Measurements from ENCODE around the gene PIPOX.

Gene PIPOX

GRCh38 chr17:29078183-29079045 lies 35.5 kb downstream of the PIPOX start:
- H3K79me2 ChIP-seq (ENCODE audit: low read length), result no peaks in the 10 kb centered on the region
- H2AFZ ChIP-seq (ENCODE audit: low read length), result no peak overlapping the region
- H3K27ac ChIP-seq (ENCODE audit: low read length), result no peak overlapping the region
- no peaks in the 10 kb centered on the region for H3K9me2 ChIP-seq (replicated peaks; ENCODE audit: insufficient read depth, low read length)
- TF ChIP-seq EZH2phosphoT487 (IDR thresholded peaks at IDR 0.05; ENCODE audit: low read length), result no peak
- TF ChIP-seq CTCF (IDR thresholded peaks at IDR 0.05; ENCODE audit: low read length), result no peak
- no peaks in the 10 kb centered on the region for H4K20me1 ChIP-seq (ENCODE audit: insufficient read depth, low read length)
- H3F3A ChIP-seq (ENCODE audit: insufficient read depth, low read length), result no peaks in the 10 kb centered on the region
- no peak overlapping the region for H3K9ac ChIP-seq (ENCODE audit: low read length)
- H3K27me3 ChIP-seq (replicated peaks; ENCODE audit: insufficient read depth, low read length), result no peaks in the 10 kb centered on the region
- H3K9me3 ChIP-seq (replicated peaks; ENCODE audit: insufficient read depth, low read length), result no peaks in the 10 kb centered on the region
- H3K4me2 ChIP-seq (ENCODE audit: low read depth, low read length), result no peak overlapping the region
- H3K36me3 ChIP-seq (replicated peaks; ENCODE audit: insufficient read depth, low read length), result no peaks in the 10 kb centered on the region
- H3K4me3 ChIP-seq (ENCODE audit: low read length), result no peak overlapping the region
- H3K4me1 ChIP-seq (ENCODE audit: low read length), result no peaks in the 10 kb centered on the region
- DNase-seq, result no peak

DNA sequence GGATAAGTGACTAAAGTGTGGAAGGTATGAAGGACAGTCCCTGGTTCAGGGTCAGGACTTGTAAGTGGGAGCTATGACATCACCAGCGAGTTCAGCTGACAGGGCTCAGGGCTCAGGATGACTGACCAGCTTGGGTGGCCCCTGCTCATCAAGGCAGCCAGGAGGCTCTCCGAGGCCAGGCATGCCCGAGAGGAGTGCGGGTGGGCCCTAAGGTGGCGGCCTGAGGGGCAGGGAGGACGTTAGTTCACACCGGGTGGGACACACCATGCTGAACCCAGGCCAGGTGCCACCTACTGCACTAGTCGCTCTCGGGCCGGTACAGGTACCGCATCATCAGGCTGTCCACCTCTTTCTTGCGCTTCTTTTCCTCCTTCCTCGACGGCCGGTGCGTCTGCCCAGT lies 36.5 kb downstream of the PIPOX start:
- no peak for DNase-seq
- no peak for TF ChIP-seq EZH2 (optimal IDR thresholded peaks at IDR 0.05; ENCODE audit: low read depth, low read length)
- no peak for TF ChIP-seq EZH2phosphoT487 (IDR thresholded peaks at IDR 0.05; ENCODE audit: low read length)
- no peak for TF ChIP-seq CTCF (IDR thresholded peaks at IDR 0.05; ENCODE audit: low read length)
- Histone ChIP-seq H3K27ac (ENCODE audit: low read length) (no peak overlapping the region), H3K9ac (ENCODE audit: low read length) (no peak overlapping the region), H3K79me2 (ENCODE audit: low read length) (no peaks in the 10 kb centered on the region), H3K9me3 (replicated peaks; ENCODE audit: insufficient read depth, low read length) (no peaks in the 10 kb centered on the region), H3K4me3 (ENCODE audit: low read length) (no peak overlapping the region), H4K20me1 (ENCODE audit: insufficient read depth, low read length) (no peaks in the 10 kb centered on the region), H3K4me1 (ENCODE audit: low read length) (no peaks in the 10 kb centered on the region), H2AFZ (ENCODE audit: low read length) (no peak overlapping the region), H3K4me2 (ENCODE audit: low read depth, low read length) (no peak overlapping the region), H3K9me2 (replicated peaks; ENCODE audit: insufficient read depth, low read length) (no peaks in the 10 kb centered on the region), H3K36me3 (replicated peaks; ENCODE audit: insufficient read depth, low read length) (no peaks in the 10 kb centered on the region), H3F3A (ENCODE audit: insufficient read depth, low read length) (no peaks in the 10 kb centered on the region), H3K27me3 (replicated peaks; ENCODE audit: insufficient read depth, low read length) (no peaks in the 10 kb centered on the region)

DNA sequence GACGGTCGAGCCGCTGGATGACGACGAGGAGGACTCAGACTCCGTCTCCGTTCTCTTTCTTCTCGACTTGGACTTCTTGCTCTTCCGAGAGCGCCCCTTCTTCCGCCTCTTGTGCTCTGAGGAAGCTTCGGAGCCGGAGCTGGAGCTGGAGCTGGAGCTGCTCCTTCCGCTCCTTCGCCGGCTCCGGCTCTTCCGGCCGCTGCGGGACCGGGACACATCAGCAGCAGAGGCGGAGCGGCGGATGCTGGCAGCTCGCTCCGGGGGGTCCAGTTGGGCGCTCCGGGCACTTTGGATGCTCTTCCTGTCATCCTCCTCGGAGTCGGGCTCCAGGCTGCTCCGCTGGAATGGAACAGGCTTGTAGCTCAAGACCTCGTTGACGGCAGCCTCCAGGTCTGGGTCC lies 36.9 kb downstream of the PIPOX start:
- no peaks in the 10 kb centered on the region for H3K9me2 ChIP-seq (replicated peaks; ENCODE audit: insufficient read depth, low read length)
- no peaks in the 10 kb centered on the region for H3K79me2 ChIP-seq (ENCODE audit: low read length)
- no peaks in the 10 kb centered on the region for H4K20me1 ChIP-seq (ENCODE audit: insufficient read depth, low read length)
- no peak overlapping the region for H2AFZ ChIP-seq (ENCODE audit: low read length)
- H3K27me3 ChIP-seq (replicated peaks; ENCODE audit: insufficient read depth, low read length), result no peaks in the 10 kb centered on the region
- H3K4me3 ChIP-seq (ENCODE audit: low read length), result no peak overlapping the region
- no peaks in the 10 kb centered on the region for H3F3A ChIP-seq (ENCODE audit: insufficient read depth, low read length)
- H3K4me1 ChIP-seq (ENCODE audit: low read length), result no peaks in the 10 kb centered on the region
- no peak overlapping the region for H3K4me2 ChIP-seq (ENCODE audit: low read depth, low read length)
- DNase-seq, result no peak
- TF ChIP-seq EZH2 (optimal IDR thresholded peaks at IDR 0.05; ENCODE audit: low read depth, low read length) (no peak), CTCF (IDR thresholded peaks at IDR 0.05; ENCODE audit: low read length) (no peak), EZH2phosphoT487 (IDR thresholded peaks at IDR 0.05; ENCODE audit: low read length) (no peak)
- no peak overlapping the region for H3K27ac ChIP-seq (ENCODE audit: low read length)
- H3K36me3 ChIP-seq (replicated peaks; ENCODE audit: insufficient read depth, low read length), result no peaks in the 10 kb centered on the region
- H3K9ac ChIP-seq (ENCODE audit: low read length), result no peak overlapping the region
- no peaks in the 10 kb centered on the region for H3K9me3 ChIP-seq (replicated peaks; ENCODE audit: insufficient read depth, low read length)

Data from MM.1S (cell line).